ENCODE results near the gene RUNX2. TPM values are rescaled to one million over a fixed set of nuclear protein-coding genes. Genes with fewer than 3 reads are reported as not detected.

Gene RUNX2
- total and polyA plus RNA-seq, 9 of the 15 experiments (the other 6 are each of a cell fraction or from before 2014, with no cell fraction given): 0.29 to 1.00 (median 0.43) TPM

GRCh38 chr6:45654673-45655072 lies 326.5 kb downstream of the RUNX2 start:
- H3K79me2 ChIP-seq (ENCODE audit: control insufficient read depth, insufficient read depth, low read length): no peaks in the 10 kb centered on the region
- CTCF ChIA-PET (ENCODE audit: low intra/inter-chr PET ratio): no interaction called here
- intact Hi-C loops (cut with micrococcal nuclease): no loop called here
- ATAC-seq (no peak), FAIRE-seq (no peak), DNase-seq (ENCODE audit: extremely low read depth in 1 of 4, low spot score in 3 of 4) (no peak)
- peaks cover 0 to 17% of the 10 kb centered on the region in 2 experiments; a peak in 3 of 5 replicates for H3K27me3 ChIP-seq (ENCODE audit: control insufficient read depth in 2 of 2, insufficient read depth in 2 of 2, low read length in 2 of 2)
- no peaks in the 10 kb centered on the region for H3K4me1 ChIP-seq (replicated peaks in 1 of 2; ENCODE audit: control insufficient read depth in 2 of 2, insufficient read depth in 2 of 2, low read length in 2 of 2)
- no peaks in the 10 kb centered on the region for H3K36me3 ChIP-seq (ENCODE audit: control insufficient read depth, insufficient read depth, low read length)
- in situ Hi-C loops (cut with MboI): no loop called here
- no peak overlapping the region for H3K9ac ChIP-seq (ENCODE audit: insufficient read depth in 1 of 2, low read depth in 2 of 2, low read length in 2 of 2)
- no peaks in the 10 kb centered on the region for H3K9me3 ChIP-seq (replicated peaks; ENCODE audit: control insufficient read depth, insufficient read depth, low read depth, low read length)
- TF ChIP-seq CBFA2T2 (conservative IDR thresholded peaks at IDR 0.05): no peak
- TF ChIP-seq ZNF311 (CRISPR knock-in tag; IDR thresholded peaks at IDR 0.05): no peak
- TF ChIP-seq HSF4 (CRISPR knock-in tag; IDR thresholded peaks at IDR 0.05; ENCODE audit: borderline replicate concordance): no peak
- no peak for TF ChIP-seq SMAD4 (CRISPR knock-in tag; conservative IDR thresholded peaks at IDR 0.05)
- TF ChIP-seq KDM5B (IDR thresholded peaks at IDR 0.05; ENCODE audit: insufficient replicate concordance, low read depth, low read length): no peak
- no peak for TF ChIP-seq ZNF175 (CRISPR knock-in tag; IDR thresholded peaks at IDR 0.05; ENCODE audit: low read depth)
- TF ChIP-seq NFRKB (IDR thresholded peaks at IDR 0.05; ENCODE audit: low read depth): no peak
- no peak for TF ChIP-seq ZNF699 (CRISPR knock-in tag; IDR thresholded peaks at IDR 0.05; ENCODE audit: insufficient replicate concordance)
- TF ChIP-seq ZNF655 (CRISPR knock-in tag; IDR thresholded peaks at IDR 0.05): no peak
- TF ChIP-seq GTF2A2 (tag; IDR thresholded peaks at IDR 0.05): no peak
- TF ChIP-seq HMGXB4 (CRISPR knock-in tag; IDR thresholded peaks at IDR 0.05): no peak
- no peaks in the 10 kb centered on the region for H4K20me1 ChIP-seq (replicated peaks; ENCODE audit: control insufficient read depth, insufficient read depth, low read length)
- no peak overlapping the region for H3K27ac ChIP-seq (ENCODE audit: extremely low read depth, low read depth, low read length)
- no peak overlapping the region for H3K4me3 ChIP-seq
- no peaks in the 10 kb centered on the region for H3K9me1 ChIP-seq (ENCODE audit: control insufficient read depth, insufficient read depth, low read length)
- no peak overlapping the region for H2AFZ ChIP-seq (ENCODE audit: low read depth, low read length)
- 0% methylated on average over 2 of the region's 2 CpGs for WGBS (ENCODE audit: insufficient coverage, low coverage, missing lambda C conversion rate)
- POLR2A ChIA-PET: no interaction called here
- H3K4me2 ChIP-seq (ENCODE audit: insufficient read depth, low read length): no peak overlapping the region
- BruUV-seq (replicated peaks): no TSS peak

Measured in K562 (cell line).